Measurements from ENCODE around the gene CENPO.

CENPO gene

DNA sequence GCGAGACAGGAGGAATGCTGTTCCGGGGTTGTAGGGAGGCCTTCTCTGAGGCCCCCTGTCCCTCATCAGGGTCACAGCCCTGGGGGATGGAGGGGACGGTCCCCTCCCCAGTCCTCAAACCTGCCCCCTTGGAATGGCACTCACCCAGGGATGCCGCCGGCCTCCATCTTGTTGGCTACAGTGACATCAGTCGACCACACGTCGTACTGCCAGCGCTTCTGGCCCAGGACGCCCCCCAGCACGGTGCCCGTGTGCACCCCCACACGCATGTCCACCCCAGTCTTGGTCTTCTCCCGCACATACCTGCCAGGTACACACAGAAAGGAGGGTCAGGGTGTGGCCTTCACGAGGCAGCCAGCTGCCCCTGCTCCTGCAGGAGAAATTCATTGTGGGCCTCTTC, 46.5 kb downstream of the CENPO start:
- no peak for DNase-seq

DNA sequence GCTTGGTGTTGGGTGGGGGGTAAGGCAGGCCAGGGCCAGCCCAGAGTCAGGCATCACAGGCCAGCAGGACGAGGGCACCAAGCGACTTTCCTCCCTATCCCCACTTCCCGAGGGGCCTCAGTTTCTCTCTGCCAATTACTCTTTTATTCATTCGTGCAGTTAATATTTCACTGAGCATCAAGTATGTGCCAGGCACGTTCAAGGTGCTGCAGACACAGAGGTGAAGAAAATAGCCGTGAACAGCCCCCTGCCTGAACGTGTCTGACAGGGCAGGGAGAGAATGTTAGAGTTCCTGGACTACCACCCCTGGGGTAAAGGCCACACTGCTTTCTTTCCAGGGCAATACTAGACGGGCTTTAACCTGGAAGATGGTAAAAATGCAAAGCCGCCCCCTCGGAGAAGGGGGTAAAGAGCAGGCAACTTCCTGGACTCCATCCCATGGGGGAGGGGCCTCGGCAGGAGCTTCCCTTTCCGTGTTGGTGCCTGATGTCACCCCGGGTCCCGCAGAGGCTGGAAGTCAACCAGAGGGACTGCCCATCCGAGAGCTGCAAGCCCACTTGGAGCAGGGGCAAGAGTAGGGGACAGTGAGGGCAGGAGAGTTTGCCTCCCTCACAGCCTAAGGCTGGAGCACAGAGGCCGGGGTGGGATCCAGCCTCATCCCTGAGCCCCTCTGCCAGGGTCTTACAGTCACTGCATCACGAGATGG, 47.1 kb downstream of the CENPO start:
- no peak for DNase-seq

DNA sequence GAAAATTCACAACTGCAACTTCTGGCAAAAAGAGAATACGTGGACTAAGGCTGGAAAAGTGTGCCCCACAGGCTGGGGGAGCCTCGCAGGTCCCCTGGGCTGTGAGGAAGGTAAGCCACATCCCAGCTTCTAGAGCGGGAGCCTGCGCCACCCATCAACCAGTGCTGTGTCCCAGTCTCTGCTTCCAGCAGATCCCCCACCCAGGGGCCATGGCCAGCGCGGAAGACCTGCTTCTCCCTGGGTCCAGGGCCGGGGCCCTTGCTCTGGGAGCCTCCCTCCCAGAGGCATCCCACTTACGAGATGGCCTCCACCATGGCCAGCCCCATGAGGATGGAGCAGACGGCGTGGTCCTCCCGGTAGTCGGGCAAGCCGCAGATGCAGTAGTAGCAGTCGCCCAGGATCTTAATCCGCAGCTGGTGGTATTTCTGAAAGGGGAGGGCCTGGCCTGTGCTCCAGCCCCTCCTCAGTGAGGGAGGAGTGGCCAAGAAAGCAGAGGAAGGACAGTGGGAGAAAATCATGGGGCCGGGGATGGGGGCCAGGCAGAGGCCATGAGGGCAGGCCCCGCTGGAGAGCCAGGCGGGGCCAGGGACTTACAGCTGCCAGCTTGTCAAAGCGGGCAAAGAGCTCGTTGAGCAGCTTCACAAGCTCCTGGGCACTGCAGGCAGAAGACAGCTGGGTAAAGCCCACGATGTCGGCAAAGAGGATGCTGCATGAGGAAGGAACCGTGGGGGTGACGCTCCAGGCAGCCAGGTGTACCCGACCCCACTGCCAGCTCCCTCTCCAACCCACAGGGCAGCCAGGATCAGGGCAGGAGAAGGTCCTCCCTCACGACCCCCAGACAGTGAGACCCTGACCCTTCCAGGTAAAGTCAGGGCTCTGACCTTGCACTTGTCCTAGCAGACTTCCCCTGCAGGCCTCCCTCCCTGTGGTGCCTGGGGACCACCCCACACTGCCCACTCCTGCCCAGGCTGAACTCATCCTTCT, 48.0 kb downstream of the CENPO start:
- no peak for DNase-seq

DNA sequence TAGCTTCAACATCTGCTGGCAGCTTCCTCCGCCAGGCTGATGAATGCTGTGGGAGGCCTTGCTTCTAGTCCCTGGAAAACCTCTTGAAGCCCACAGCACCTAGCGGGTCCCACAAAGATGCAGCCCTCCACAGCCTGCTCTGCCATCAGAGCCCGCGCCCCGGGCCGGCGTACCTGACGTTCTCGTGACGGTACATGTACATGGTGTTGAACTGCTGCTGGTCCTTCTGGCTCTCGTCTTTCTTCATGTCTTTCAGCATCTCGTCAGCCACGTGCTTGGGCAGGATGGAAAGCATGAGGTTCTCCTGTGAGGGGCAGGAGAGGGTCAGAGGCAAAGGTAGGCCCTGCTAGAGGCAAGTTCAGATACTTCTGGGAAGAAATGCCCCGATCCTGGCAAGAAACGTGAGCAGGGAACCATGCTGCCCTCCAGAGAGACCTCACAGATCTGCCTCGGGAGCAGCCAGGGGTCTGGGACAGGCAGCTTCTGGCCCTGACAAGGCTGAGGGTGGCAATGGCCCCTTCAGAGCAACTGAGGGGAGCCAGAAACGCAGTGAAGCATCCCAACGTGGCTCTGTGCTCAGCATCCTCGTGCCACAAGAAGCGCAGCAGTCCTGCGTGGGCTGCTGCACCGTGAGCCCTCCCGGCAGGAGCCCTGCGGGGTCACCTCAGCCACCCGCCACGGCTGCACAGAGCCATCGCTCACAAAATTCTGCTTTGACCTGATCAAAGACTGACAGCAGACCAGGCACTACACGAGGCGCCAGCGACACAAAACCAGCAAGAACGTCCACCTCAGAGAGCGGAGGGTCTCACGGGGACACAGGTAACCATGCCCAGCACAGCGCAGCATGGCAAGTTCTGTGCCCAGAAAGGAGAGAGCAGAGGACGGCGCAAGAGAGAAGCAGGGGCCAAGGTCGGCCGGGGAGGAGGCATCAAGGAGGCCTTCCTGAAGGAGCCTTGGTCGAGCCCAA, 49.1 kb downstream of the CENPO start:
- no peak for DNase-seq

DNA sequence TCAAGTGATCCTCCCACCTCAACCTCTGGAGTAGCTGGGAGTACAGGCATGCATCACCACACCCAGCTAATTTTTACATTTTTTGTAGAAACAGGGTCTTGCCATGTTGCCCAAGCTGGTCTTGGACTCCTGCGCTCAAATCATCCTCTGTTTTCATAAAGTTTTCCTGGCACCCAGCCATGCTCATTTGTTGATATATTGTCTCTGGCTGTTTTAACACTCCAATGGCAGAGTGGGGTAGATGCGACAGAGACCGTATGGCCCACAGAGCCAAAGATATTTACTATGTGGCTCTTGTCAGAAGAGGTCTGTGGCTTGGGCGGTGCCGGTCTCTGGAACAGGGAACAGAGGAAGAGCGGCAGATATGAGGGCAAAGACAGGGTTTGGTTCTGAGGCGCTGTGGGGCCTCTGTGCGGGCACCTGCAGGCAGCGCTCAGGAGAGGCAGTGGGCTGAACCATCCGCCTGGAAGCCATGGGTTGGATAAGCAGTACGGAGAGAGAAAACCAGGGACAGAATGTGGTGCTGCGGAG, 50.2 kb downstream of the CENPO start:
- DNase-seq: no peak

DNA sequence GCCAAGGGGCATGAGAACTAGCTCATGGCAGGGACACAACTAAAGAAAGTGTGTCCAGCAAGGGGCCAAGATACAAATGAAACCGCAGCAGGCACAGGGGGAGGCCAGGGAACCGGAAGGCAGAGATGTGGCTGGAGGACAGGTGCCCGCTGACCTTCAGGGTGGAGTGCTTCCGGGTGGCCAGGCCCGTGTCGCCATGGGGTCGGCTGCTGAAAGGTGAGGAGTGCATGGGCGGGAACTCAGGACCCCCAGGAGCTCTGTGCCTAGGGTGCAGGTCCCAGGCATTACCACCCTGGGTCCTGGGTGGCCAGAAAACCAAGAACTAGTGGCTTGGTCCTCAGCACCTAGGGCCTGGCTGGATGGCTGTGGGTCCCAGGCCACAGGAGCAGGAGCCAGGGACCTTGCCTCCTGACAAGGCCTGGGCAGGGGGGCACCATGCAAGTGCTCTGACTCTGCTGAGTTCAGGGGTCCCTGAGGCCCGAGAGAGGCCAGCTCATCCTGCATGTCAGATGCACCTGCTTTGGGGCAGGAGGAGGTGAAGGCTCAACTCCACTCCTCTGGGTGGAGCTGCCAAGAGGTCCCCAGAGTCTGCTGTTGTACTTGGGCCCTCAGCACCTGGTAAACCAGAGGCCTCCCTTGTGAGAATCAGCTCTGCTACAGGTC, 50.9 kb downstream of the CENPO start:
- DNase-seq: no peak

DNA sequence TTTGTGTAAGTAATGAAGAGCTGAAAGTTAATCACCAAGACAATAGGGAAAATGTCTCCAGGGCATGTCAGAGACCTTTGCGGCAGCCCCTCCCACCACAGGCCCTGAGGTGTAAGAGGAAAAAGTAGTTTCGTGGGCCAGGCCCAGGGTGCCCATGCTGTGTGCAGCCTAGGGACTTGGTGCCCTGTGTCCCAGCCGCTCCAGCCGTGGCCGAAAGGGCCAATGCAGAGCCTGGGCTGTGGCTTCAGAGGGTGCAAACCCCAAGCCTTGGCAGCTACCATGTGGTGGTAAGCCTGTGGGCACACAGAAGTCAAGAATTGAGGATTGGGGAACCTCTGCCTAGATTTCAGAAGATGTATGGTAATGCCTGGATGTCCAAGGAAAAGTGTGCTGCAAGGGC, 52.5 kb downstream of the CENPO start:
- DNase-seq: no peak

DNA sequence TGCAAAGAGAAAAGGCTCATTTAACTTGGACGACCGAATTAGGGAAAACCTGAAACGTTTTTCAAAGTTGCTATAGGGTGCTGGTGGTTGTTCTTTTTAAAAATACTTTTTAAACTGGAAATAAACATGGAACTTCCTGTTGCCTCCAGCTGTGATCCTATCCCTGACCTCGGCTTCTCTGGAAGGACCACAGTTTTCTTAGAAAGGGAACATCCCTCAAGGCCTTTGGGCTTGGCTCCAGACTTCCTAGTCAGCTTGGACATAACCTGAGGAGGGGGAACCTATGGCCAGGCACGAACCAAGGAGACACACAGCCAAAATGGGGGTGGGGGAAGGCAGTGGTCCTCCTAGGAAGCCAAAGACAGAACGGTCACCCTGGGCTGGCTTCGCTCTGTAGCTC, 57.7 kb downstream of the CENPO start:
- no peak for DNase-seq

DNA sequence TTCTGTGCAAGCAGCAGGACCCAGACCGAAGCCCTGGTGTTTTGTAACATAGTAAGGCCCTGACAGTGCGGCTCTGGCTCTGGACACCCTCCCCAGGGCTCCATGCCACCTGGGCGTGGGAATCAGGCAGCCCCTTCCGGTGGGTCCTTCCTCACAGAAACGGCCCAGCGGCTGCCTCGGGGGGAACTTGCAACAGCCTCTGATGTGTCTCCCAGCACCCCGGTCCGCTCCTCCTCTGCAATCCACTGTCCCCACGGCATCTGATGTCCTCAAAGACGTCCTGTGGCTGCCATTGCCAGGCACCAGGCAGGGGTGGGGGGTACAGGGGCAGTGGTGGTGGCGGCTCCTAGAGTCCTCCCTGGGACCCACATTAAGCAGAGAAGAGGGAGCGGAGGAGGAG, 58.8 kb downstream of the CENPO start:
- DNase-seq: no peak

DNA sequence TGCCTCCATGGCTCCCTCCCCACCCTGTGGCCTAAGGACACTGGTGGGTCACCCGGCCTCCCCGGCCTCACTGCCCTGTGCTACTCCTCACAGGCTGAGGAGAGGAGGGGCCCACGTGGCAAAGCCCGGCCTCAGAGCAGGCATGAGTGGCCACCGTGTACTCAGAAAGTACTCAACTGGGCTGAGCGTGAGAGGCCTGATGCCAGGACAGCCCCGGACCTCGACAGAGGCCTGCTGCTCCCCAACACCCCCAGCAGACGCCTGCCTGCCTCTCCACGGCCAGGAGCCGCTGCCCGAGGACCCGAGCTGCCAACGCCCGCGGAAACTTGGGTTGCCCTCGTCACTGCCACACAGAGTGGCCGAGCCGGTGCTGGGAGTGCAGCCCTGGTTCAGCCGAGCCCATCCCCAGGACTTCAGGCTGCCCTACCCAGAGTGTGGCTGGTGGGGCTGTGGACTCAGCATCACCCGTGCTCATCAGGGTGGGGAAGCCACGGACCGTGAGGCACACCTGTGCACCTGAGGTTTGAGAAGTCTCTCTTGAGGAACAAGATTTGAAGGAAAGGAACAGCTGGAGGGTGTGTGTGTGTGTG, 59.3 kb downstream of the CENPO start:
- DNase-seq: no peak

DNA sequence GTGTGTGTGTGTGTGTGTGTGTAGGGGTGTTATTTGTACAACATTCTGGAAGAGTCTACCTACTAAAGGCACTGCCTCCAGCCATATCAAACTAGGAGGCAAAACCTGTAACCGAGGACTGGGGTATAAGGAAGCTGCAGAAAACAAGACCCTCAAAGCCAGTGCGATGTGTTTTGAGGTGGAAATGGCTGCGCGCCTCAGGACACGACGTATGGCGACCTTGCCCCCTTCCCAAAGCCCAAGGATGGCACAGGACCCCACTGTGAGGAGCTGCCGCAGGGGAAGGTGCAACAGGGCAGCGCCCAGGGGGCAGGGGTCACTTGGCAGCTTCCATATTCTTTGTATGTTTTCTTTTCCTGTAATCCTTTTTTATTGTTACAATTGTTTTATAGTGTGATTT, 59.8 kb downstream of the CENPO start:
- DNase-seq: no peak

DNA sequence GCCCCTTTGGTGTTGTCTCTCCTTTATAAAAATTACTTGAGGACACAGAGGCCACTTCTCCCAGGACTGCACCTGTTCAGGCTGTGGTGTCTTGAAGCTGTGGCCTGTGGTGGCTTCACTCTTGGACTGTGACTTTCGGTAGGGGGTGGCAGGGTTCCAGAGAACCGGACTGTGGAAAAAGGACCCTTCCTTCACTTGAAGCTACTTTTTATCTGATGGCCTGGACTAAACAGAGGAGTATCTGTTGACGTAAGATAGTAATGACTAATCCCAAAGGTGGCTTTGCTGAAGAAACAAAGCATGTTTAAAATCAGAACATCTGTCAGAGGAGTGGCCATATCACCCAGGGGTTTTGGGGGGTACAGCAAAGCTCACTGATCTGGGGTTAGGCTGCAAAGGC, 60.8 kb downstream of the CENPO start:
- DNase-seq: no peak

DNA sequence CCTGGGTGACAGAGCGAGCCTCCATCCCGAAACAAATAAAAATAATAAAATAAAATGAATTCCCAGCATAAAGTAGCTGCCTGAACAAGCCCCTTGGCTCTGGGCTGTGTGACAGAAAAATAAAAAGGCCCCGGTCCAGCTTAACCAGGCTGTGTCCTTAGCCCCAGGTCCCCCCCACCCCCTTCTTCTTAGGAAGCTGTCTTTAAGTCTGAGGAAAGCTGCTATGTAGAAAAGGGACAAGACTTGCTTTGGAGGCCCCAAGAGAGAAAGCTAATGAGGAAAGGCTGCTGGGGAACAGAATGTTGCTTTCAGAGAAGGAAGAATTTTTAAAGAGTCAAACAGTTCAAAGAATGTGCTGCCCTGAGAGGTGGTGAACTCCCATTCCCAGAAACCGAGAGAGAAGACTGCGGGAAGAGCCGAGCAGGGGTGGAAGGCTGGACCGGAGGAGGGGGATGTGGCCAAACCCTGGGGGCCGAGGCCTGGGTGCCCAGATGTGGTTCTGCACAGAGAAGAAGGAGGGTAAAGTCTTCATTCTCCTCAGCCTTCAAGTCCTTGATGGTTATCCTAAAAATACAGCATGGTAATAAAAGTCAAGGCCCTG, 61.9 kb downstream of the CENPO start:
- DNase-seq: no peak

DNA sequence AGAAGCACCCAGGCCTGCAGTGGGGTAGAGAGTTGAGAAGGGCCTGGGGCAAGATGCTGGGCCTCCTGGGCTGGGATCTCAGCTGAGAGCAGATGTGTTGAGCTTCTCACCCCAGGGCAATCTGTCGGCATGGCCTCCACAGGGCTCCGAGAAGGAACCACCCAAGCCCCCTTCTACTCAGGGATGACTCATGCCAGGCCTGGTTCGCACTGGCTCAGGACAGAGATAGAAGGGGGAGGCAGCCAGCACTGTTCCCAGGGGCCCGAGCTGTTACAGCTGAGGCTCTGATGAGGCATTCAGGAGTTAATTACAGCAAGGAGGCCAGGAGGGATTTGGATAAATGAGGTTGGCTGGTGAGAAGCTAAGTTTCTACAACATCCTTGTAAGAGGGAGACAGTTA, 62.5 kb downstream of the CENPO start:
- DNase-seq: no peak

DNA sequence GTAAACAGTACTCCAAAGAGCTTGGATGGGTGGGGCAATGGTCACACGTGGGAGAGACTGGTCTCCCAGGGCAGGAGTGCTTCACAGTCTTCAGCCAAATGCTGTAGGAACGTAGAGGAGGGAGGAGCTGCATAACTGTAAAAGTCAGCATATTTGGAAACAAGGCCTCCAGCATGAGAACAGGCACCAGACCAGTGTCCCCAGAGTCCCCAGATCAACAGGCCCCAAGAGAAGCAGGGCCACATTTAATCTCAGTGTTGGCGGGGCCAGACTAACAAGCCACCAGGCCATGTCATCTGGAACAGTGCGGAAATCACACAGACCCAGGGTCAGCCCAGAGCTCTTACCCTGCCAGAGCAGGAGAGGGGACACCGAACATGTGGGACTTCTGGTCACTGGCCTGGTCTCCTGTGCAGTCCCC, 63.6 kb downstream of the CENPO start:
- no peak for DNase-seq

DNA sequence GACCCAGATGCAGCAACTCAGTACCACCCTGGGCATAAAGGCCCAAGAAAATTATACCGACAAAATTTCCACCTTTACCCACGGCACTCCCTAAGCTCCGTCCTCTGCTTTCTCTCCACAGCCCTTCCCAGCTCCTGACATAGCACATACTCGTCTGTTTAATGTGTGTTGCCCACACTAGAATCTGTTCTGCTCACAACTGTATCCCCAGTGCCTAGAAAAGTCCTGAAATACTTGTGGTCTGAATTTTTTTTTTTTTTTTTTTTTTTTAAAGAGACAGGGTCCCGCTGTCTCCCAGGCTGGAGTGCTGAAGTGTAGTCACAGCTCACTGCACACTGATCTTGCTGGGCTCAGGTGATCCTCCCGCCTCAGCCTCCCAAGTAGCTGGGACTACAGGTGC, 64.5 kb downstream of the CENPO start:
- DNase-seq: no peak

DNA sequence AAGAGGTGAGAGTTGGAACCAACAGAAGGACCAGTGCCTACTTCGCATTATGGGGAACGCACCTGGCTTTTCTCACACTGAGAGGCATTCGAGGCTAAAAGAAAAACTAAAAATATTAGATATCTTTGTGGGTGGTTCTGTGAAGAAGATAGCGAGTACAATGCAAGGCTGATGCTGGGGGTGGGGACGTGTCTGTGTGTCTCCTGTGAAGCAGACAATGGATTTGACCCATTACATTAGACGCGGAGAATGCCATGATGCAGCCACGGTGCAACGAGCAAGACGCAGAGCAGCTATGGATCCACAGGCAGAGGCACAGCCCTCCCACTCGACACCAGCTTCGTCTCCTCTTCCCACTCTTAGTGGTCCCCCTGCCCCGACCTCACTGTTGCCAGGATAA, 65.8 kb downstream of the CENPO start:
- DNase-seq: no peak

DNA sequence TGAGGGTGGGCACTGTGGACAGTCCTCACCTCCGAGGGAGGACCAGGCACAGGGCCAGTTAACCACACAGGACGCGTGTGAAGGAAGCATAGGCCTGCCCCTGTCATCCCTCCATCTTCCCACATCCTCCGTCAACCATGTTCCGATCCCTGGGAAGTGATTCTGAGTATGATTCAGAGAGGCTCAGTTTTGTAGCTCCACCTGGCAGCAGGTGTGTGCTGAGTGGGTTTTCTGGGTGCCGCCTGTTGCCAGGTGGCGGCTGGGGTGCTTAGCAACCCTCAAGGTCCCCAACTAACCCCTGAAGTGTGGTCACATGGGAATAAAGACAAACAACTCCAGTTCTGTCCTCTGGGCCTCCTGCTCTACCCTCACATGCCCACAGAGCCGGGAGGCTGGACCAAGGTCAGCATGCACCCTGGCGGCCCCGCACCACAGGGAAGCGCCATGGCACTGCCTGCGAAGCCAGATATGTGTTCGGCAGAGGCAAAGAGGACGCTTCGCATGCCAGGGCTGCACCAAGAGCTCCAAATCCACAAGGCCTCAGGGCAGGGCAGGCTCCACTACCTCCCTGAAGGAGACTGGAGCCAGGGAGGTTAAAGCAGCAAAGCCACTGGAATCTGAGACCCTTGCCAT, 66.9 kb downstream of the CENPO start:
- no peak for DNase-seq

DNA sequence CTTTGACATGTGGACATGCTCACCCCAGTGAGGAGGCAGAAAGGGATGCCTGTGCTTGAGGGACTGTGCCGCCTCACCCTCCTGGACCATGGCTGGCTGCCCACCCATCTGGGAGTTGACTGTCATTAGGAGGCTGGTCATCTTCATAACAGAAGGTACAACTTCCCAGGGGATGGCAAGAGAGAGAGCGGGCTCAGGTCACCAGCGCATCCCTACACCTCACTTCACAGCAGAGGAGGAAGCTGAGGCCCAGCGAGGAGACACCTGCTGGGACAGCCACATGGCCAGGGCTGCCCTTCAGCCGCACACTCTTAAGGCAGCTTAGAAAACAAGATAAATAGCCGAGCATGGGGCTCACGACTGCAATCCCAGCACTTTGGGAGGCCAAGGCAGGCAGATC, 67.4 kb downstream of the CENPO start:
- DNase-seq: no peak

DNA sequence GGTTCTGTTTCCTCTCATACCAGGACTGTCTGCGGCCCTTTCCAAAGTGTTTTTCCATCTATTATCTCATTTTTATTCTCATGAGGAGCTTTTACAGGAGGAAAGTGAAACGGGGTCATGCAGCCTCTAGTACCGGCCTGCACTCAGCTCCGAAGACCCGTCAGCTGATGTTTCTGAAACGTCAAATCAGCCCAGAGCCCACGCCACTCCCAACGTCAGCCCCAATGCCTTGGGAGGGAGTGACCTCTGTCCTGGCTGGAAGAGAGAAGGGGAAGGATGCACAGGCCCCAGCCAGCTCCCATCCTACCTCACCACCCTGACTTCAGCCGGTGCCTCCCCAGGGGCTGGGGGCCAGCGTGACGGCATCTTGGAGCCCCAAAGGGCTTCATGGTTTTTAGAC, 68.3 kb downstream of the CENPO start:
- DNase-seq: no peak

DNA sequence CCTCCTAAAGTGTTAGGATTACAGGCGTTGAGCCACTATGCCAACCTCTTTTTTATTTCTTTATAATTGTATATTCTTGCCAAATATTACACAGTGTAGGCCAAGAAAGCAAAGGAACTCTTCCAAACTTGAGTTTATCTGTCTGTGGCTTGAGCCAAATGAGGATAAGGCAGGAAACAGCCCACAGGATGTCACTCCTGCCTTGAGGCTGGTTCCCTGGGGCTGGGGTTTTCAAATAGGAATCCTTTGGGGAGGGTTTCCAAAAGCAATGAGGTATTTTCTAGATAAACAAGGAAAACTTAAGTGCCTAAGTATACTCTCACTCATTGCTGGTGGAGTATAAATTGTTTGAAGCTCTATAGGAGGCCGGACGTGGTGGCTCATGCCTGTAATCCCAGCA, 70.4 kb downstream of the CENPO start:
- no peak for DNase-seq
